Measurements from ENCODE around the gene FOS. TPM values are rescaled to one million over a fixed set of nuclear protein-coding genes. Genes with fewer than 3 reads are reported as not detected.

The FOS gene
- total and polyA plus RNA-seq, 2 of the 4 experiments (the other 2 are of a cell fraction), result 53.6 to 171 TPM

GRCh38 chr14:75264036-75264435 is 14.6 kb upstream of the FOS start:
- Histone ChIP-seq H3K4me3 (ENCODE audit: insufficient read depth, low read depth, low read length) (no peak overlapping the region), H3K18ac (ENCODE audit: low read depth, low read length) (no peak overlapping the region), H3K9me3 (ENCODE audit: control insufficient read depth, insufficient read depth, low read length) (no peaks in the 10 kb centered on the region), H2BK5ac (ENCODE audit: low read depth, low read length, poor library complexity, severe bottlenecking) (no peak overlapping the region), H4K8ac (ENCODE audit: low read depth in 2 of 2, low read length in 2 of 2) (no peak overlapping the region), H3K79me1 (ENCODE audit: low read depth in 1 of 2, low read length in 2 of 2) (peaks cover 0 to 2% of the 10 kb centered on the region in 2 experiments; a peak in 1 of 4 replicates), H3K14ac (replicated peaks; ENCODE audit: low read depth, low read length) (no peak overlapping the region), H3K4me2 (ENCODE audit: low read depth, low read length) (no peak overlapping the region), H3K36me3 (ENCODE audit: control insufficient read depth, insufficient read depth, low read length) (no peaks in the 10 kb centered on the region), H2AFZ (replicated peaks; ENCODE audit: low read length, poor library complexity) (no peak overlapping the region), H3K56ac (ENCODE audit: extremely low read depth, insufficient read depth, low read length) (no peak overlapping the region), H4K20me1 (ENCODE audit: insufficient read depth, low read length) (no peaks in the 10 kb centered on the region), H3K27me3 (ENCODE audit: control insufficient read depth, insufficient read depth, low read length) (no peaks in the 10 kb centered on the region), H3K9me1 (ENCODE audit: insufficient read depth, low read length) (peaks cover 15% of the 10 kb centered on the region), H2BK120ac (ENCODE audit: low read depth, low read length) (0 out of 2 replicates have a peak overlapping the region, but pooled peaks have one; percentile 3), H2AK9ac (replicated peaks; ENCODE audit: low read depth, low read length, poor library complexity) (no peak overlapping the region), H4K91ac (ENCODE audit: insufficient read depth, low read depth, low read length) (0 out of 2 replicates have a peak overlapping the region, but pooled peaks have one; percentile 4), H2AK5ac (ENCODE audit: low read depth, low read length) (peak overlapping the region; percentile 33; the same call in 1 of the 2 replicates), H3K4me1 (ENCODE audit: control insufficient read depth, insufficient read depth, low read length) (peaks cover 17% of the 10 kb centered on the region), H3K9ac (ENCODE audit: low read depth, low read length) (no peak overlapping the region), H2BK20ac (ENCODE audit: low read depth, low read length) (no peak overlapping the region), H3K23ac (ENCODE audit: low read depth, low read length) (no peak overlapping the region), H3K27ac (ENCODE audit: insufficient read depth, low read length) (no peak overlapping the region), H2BK15ac (ENCODE audit: low read depth, low read length) (no peak overlapping the region), H4K5ac (ENCODE audit: low read depth, low read length) (no peak overlapping the region), H3K4ac (ENCODE audit: low read depth, low read length) (peak overlapping the region; percentile 5; the same call in 1 of the 2 replicates)
- ChIA-PET POLR2A (ENCODE audit: unreplicated experiment) (no interaction called here), CTCF (no interaction called here)
- TF ChIP-seq CEBPB (IDR thresholded peaks at IDR 0.05; ENCODE audit: low read depth, low read length) (no peak), MXI1 (IDR thresholded peaks at IDR 0.05; ENCODE audit: borderline replicate concordance, low read depth, low read length) (no peak), USF2 (IDR thresholded peaks at IDR 0.05; ENCODE audit: low read depth, low read length) (no peak), BHLHE40 (IDR thresholded peaks at IDR 0.05; ENCODE audit: low read depth, low read length) (no peak), RCOR1 (IDR thresholded peaks at IDR 0.05; ENCODE audit: insufficient replicate concordance, low read length) (no peak)
- TF ChIP-seq, protein P1, sequence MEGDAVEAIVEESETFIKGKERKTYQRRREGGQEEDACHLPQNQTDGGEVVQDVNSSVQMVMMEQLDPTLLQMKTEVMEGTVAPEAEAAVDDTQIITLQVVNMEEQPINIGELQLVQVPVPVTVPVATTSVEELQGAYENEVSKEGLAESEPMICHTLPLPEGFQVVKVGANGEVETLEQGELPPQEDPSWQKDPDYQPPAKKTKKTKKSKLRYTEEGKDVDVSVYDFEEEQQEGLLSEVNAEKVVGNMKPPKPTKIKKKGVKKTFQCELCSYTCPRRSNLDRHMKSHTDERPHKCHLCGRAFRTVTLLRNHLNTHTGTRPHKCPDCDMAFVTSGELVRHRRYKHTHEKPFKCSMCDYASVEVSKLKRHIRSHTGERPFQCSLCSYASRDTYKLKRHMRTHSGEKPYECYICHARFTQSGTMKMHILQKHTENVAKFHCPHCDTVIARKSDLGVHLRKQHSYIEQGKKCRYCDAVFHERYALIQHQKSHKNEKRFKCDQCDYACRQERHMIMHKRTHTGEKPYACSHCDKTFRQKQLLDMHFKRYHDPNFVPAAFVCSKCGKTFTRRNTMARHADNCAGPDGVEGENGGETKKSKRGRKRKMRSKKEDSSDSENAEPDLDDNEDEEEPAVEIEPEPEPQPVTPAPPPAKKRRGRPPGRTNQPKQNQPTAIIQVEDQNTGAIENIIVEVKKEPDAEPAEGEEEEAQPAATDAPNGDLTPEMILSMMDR (conservative IDR thresholded peaks at IDR 0.05; ENCODE audit: low read depth, low read length), result no peak
- ATAC-seq (ENCODE audit: low read depth) (no peak), DNase-seq (no peak)
- WGBS, 2 experiments (ENCODE audit: extremely low coverage in 2 of 2, insufficient read length in 1 of 2), result 75% methylated on average over 1 of the region's 3 CpGs; no CpG with 5 or more reads in 1 of the 2 experiments
- in situ Hi-C loops (cut with MboI; ENCODE audit: low sequenced_read_pairs), result no loop called here
- intact Hi-C loops (cut with micrococcal nuclease), result no loop called here
- dilution Hi-C loops (cut with HindIII; ENCODE audit: low sequenced_read_pairs, unreplicated experiment), result no loop called here
- BruUV-seq (replicated peaks), result no TSS peak

Measured in IMR-90 (cell line).